T1000 (cell line): Measurements from ENCODE around the gene CAPZA1.
"Not testable (repeated sequence)": the region's sequence is repeated elsewhere in the genome, so short reads cannot be mapped to it uniquely, and the experiment has no call there.

Source experiments
- DNase-seq: peaks from one replicate; lab custom pipeline; 2025; ENCODE audit warnings: mixed read lengths; lab: John Stamatoyannopoulos, UW

Gene CAPZA1

GRCh38 chr1:112619518-112620376 is at the start of gene CAPZA1:
Gene CAPZA1, plus strand, starts transcription at chr1:112619832. Its CDS starts 13 bp downstream, at chr1:112619845.
- DNase-seq, result peak; percentile 82

DNA sequence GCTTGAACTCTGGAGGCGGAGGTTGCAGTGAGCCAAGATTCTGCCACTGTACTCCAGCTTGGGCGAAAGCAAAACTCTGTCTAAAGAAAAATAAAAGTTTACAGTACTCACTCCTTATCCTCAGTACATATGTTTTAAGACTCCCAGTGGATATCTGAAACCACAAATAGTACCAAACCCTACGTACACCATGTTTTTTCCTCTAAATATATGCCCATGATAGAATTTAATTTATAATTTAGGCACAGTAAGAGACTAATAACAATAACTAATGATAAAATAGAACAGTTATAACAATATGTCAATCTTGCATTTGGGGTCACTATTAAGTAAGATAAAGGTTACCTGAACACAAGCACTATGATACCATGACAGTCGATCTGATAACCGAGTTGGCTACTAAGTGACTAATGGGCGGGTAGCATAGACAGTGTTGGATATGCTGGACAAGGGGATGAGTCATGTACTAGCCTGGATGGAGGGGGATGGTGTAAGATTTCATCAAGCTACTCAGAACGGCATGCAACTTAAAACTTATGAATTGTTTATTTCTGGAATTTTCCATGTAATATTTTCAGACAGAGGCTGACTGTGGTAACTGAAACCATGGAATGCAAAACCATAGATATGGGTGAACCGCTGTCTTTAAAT is 44.4 kb upstream of the CAPZA1 start:
- DNase-seq, result peak; percentile 5

DNA sequence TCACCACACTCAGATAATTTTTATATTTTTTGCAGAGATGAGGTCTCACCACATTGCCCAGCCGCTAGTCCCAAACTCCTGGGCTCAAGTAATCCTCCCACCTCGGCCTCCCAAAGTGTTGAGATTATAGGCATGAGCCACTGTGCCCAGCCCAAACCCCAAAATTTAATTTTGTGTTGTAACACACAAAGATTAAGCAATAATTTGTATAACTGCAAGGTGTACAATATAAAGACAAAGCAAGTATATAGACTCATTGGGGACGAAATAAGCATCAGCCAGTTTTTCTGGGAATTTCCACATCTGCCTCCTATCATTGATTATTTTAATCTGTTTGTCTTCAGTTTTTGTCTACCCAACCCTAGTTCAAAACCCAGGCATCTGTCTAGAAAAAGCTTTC is 43.4 kb upstream of the CAPZA1 start:
- no peak for DNase-seq

- no peak for DNase-seq
Measured at GRCh38 chr1:112579801-112580510, 39.7 kb upstream of the CAPZA1 start.

DNA sequence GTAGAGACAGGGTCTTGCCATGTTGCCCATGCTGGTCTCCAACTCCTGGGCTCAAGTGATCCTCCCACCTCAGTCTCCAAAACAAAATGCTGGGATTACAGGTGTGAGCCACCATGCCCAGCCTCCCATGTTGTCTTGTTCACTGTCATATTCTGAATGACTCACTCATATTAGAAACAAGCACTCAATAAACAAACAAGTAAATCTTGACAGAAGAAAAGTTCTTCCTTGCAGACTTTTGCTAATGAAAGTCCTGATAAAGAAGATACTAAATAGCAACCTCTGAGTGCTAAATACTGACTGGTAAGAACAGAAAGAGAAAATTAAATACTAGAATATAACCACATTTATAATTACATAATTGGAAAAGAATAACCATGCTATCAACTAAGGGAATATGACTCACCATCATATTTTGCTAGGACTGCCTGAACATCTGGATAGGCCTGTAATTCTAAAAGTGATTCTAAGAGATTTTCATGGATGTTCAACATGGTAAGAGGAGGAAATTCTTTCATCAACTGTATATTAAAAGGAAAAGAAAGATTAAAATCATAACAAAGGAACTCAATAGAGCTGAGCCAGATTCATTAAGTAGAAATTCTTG is 37.9 kb upstream of the CAPZA1 start:
- DNase-seq, result no peak

DNA sequence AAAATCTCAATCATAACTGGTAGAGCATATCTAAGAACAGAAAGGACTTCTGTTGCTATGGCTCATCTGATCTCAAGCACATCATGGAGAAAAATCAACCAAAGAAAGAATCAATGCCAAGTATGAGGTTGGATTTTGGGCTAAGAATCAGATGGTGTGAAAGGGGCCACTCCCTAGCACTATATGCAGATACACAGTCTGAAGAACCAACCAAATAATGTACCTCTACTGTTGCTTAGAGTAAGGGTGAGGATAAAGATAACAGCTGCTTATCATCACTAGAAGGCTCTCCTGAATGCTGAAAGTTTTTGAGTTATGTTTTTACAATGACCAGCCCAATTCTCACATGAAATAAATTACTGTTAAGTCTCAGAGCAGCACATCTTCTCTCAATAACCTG is 36.3 kb upstream of the CAPZA1 start:
- DNase-seq, result no peak

GRCh38 chr1:112589766-112590165 is 29.9 kb upstream of the CAPZA1 start:
- no peak for DNase-seq

GRCh38 chr1:112594208-112594876 is 25.3 kb upstream of the CAPZA1 start:
- DNase-seq, result no peak

- no peak for DNase-seq
Measured at GRCh38 chr1:112599477-112599876, 20.2 kb upstream of the CAPZA1 start.

GRCh38 chr1:112603012-112603411 is 16.6 kb upstream of the CAPZA1 start:
- DNase-seq, result no peak

GRCh38 chr1:112603541-112603940 is 16.1 kb upstream of the CAPZA1 start:
- DNase-seq, result no peak

- no peak for DNase-seq
Measured at GRCh38 chr1:112605633-112606327, 13.9 kb upstream of the CAPZA1 start.

DNA sequence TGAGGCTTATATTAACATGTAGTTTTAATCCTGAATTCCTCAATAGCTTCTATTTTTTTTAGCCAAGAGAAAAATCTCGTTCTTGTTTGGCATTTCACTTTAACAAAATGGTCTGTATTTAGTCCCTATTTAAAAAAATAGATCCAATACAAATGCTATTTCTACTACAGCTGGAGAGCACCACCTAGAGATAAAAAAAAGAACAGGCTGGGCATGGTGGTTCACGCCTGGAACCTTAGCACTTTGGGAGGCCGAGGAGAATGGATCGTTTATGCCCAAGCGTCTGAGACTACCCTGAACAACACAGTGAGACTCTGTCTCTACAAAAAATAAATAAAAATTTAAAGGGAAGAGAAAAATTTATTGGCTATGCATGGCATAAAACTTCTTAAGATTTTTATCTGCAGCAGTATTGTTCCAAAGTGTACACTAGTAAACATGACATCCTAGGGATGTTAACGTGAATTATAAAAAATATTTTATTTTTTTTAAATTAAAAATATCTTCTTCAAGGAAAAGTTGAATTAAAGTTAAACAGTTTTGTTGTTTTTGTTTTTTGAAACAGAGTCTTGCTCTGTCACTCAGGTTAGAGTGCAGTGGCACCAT is 5.1 kb upstream of the CAPZA1 start:
- DNase-seq, result no peak

DNA sequence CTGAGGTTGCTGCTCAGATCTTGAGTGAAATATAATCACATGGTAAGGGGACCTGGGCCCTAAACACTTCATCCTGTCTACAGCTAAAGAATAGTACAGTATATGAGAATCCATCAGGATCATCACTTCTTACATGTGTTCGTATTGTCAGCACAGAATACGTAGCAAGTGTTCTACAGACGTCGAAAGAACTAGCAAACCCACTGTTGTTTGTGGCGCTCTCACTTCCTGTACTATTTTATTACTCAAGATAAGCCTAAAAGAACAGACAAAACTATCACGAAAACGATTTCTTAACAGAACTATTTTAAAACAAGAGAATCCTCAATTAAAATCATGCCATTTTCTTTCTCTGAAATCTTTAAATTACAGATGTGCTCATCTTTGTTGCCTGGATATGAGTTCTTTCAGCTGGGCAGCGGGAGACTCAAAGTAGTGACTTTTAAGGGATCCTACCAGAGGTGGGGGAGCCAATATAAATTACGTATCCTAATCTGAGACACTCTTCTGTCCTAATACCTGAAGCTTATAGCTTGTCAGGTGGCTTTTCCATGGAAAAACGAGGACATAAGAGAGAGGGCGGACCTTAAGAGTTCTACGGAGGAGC is 1.4 kb upstream of the CAPZA1 start:
- DNase-seq, result no peak

- DNase-seq, result peak; percentile 22
Measured at GRCh38 chr1:112618721-112619517, 713 bp upstream of the CAPZA1 start, which contains the start of gene ST7L. Gene ST7L, minus strand, starts transcription at chr1:112619141. Its CDS starts 28 bp downstream, at chr1:112619113.

DNA sequence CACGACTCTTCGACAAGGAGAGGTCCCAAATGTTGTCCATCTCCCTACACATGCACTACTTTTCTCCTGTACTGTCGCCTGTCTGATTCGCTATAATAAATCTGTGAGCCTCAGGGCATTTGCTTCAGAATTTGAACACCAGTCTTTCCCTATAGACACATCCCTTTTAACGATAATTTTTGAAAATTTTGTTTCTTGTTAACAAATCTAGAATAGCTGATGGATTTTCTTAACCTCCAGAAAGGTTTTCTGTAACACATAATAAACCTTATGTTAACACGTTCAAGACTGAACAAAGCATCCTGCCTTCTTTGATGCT is 704 bp downstream of the CAPZA1 start:
- no peak for DNase-seq

DNA sequence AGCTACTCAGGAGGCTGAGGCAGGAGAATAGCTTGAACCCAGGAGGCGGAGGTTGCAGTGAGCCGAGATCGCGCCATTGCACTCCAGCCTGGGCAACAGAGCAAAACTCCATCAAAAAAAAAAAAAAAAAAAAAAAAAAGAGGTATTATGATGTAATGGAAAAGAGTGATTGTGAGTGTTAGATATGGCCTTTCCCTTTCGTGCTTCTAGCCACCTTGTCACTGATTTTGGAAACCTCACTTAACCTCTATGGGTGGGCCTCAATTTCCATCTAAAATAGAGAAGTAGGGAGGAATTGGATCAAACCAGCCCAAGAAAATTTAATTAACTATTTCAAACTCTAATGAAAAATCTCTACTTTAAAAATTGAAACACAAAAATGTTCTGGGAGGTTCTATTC is 4.9 kb downstream of the CAPZA1 start:
- not testable (repeated sequence) for DNase-seq

- DNase-seq, result no peak
Measured at GRCh38 chr1:112625696-112626095, 6.1 kb downstream of the CAPZA1 start.

DNA sequence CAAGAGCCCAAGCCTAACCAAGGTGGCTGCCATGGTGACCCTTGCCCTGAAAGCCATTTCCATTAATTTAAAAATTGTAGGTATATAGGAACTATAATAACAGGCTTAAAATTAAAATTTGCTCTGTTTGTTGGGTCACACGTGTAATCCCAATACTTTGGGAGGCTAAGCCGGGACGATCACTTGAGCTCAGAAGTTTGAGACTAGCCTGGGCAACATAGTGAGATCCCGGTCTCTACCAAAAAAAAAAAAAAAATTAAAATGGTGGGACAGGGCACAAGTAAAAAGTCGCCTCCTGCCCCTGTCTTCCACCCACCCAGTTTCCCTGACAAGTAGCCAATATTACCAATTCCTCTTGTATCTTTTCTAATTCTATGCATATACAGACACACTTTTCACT is 6.6 kb downstream of the CAPZA1 start:
- DNase-seq, result no peak

- DNase-seq, result no peak
Measured at GRCh38 chr1:112626887-112627286, 7.3 kb downstream of the CAPZA1 start.
